Measurements from ENCODE around the gene PNMA8B.
"Not testable (repeated sequence)": the region's sequence is repeated elsewhere in the genome, so short reads cannot be mapped to it uniquely, and the experiment has no call there.

The PNMA8B gene

DNA sequence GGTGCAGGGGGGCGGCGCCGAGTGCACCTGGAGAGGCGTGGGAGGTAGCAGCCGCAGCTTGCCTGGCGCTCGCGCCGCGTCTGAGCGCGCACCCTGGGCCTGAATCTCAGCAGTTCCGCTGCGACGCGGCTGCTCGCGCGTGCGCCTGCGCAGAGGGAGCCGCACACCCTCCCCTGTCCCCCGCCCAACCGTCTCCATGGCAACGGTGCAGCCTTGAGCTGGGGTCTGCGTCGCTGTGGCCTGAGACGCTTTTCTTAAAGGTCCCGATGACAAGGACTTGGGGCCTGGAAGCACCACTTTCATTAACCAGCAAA is at the start of gene PNMA8B:
Gene PNMA8B, minus strand, starts transcription at position 82 of the 314 bp plus-strand sequence. CDS start 402 bp downstream, outside the sequence.
- no peak for DNase-seq (ENCODE audit: extremely low read depth in 1 of 2, low read depth in 1 of 2)

- no peak for DNase-seq (ENCODE audit: extremely low read depth in 1 of 2, low read depth in 1 of 2)
Observed at GRCh38 chr19:46544651-46545050, 49.0 kb upstream of the PNMA8B start.

GRCh38 chr19:46542428-46543230 is 47.0 kb upstream of the PNMA8B start:
- peak; percentile 47 to 72 for DNase-seq (ENCODE audit: extremely low read depth in 1 of 2, low read depth in 1 of 2)

GRCh38 chr19:46537136-46538097 is 41.8 kb upstream of the PNMA8B start:
- DNase-seq (ENCODE audit: extremely low read depth in 1 of 2, low read depth in 1 of 2) = peak; percentile 13 to 49

DNA sequence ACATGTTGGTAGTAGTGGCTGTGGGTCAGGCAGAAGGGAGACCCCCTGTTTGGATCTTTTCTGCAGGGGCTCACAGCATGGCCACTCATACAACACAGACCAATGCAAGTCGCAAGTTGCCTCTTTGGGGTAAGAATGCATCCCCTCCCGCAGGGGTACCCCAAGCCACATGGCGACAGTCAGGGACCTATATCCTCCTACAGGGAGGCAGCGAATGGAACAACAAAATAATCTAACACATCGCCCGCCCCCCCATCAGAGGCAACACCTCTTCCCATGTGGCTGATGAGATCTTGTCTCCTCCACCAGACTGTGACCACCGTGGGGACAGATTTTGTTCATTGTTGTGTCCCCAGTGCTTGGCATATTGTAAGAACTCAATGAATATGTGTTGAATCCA is 40.7 kb upstream of the PNMA8B start:
- no peak for DNase-seq (ENCODE audit: extremely low read depth in 1 of 2, low read depth in 1 of 2)

DNA sequence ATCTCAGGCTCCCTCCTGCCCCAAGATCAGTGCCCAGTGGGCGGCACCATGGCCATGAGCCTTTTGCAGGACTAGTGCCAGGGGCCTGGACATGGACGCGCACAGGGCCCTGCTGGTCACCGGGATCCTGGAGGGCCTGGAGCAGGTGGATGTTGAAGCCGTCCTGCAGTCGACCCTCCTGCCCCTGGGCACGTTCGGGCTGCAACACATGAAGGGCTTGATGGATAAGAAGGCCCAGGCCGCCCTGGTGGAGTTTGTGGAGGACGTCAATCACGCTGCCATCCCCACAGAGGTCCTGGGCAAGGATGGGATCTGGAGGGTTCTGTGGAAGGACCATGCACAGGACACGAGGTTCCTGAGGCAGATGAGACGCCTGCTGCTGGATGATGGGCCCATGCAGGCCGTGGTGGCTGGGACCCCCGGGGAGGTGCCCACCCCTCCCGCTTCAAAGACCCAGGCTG is 38.0 kb upstream of the PNMA8B start:
- DNase-seq (ENCODE audit: extremely low read depth in 1 of 2, low read depth in 1 of 2) = no peak

GRCh38 chr19:46533078-46533620 is 37.5 kb upstream of the PNMA8B start:
- DNase-seq (ENCODE audit: extremely low read depth in 1 of 2, low read depth in 1 of 2) = no peak

DNA sequence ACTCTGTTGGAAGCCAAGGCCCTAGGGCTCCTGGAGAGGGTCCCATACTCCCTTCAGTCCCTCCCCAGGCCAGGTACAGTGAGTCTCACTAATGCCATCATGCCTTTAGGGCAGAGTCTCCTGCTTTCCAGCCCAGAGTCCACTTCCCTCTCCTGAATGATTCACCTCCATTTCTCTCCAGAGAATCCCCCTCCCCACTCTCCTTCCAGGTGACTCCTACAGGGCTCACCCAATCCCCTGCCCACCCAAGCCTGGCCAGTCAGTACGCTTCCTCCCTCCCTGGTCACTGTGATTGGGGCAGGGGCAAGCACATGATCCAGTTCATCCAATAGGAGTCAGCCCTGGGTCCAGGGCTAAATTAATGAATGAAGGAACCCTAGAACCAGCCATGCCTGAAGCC is 35.0 kb upstream of the PNMA8B start:
- no peak for DNase-seq (ENCODE audit: extremely low read depth in 1 of 2, low read depth in 1 of 2)

DNA sequence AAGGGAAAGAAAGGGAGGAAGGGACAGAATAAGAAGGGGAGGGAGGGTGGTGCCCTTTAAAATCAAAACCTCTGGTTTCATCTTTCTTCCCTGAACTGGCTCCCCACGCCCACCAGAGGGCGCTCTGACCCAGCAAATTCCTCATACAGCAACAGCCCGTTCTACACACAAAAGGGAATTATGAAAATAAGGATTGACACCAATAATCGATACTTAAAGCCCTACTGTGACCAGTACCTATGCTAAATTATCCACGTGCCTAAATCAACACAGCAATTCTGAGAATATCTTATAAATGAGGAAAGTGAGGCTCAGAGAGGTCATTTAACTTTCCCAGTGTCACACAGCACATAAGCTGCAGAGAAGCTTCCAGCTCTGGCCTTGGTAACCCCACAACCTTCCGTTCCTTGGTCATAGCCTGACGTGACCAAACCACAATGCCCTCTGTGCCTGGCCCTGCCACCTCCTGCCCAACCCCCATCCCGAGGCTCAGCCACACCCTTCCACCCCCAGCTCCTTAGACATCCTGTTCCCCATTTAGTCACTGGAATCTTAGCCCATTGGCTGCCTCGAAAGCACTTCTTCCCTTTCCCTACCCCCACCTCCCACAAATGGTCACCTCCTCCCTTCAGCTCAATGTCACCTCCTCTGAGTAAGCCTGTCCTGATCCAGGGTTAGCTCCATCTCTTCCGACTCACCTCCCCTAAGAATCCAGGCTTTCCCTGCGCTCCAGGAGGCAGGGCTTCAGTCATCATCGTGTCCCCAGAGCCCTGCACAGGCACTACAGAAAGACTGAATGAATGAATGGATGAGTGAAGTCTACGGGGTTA is 34.2 kb upstream of the PNMA8B start:
- DNase-seq (ENCODE audit: extremely low read depth in 1 of 2, low read depth in 1 of 2) = peak; percentile 43 to 66

- no peak for DNase-seq (ENCODE audit: extremely low read depth in 1 of 2, low read depth in 1 of 2)
Observed at GRCh38 chr19:46528601-46529590, 33.2 kb upstream of the PNMA8B start.

- DNase-seq (ENCODE audit: extremely low read depth in 1 of 2, low read depth in 1 of 2) = not testable (repeated sequence)
Observed at GRCh38 chr19:46526801-46527200, 31.1 kb upstream of the PNMA8B start.

DNA sequence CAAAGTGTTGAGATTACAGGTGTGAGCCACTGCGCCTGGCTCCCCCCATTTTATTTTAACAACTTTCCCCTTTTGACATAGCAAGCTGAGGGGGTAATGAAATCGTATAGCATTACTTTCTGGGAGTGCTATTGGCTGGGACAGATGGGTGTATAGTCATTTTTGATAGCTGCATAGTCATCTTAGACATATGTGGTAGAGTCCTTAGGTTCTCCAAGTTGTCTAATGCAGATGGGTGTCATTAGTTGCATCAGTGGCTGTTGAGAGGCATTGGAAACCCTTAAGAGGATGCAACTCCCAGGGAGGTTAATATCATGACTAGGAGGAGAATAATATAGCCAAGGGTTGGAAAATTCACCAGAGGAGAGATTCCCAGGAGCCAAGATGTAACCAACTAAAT is 28.6 kb upstream of the PNMA8B start:
- DNase-seq (ENCODE audit: extremely low read depth in 1 of 2, low read depth in 1 of 2) = no peak

GRCh38 chr19:46522988-46523387 is 27.3 kb upstream of the PNMA8B start:
- not testable (repeated sequence) for DNase-seq (ENCODE audit: extremely low read depth in 1 of 2, low read depth in 1 of 2)

DNA sequence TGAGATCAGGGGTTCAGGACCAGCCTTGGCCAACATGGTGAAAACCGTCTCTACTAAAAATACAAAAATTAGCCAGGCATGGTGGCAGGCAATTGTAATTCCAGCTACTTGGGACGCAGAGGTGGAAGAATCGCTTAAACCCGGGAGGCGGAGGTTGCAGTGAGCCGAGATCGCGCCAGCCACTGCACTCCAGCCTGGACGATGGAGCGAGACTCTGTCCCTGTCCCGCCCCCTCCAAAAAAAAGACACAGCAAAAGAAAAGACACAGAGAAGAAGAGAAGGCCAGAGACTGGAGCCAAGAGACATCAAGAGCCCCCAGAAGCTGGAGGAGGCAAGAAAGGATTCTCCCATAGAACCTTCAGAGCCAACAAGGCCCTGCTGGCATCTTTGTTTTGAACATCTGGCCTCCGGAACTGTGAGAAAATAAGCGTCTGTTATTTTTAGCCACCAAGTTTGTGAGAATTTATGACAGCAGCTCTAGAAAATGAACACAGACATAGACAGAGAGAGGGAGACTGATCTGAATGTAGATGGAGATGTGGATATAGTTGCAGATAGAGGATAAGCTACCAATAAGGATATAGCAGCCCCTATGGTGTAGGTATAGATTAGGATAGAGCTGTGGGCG is 25.7 kb upstream of the PNMA8B start:
- no peak for DNase-seq (ENCODE audit: extremely low read depth in 1 of 2, low read depth in 1 of 2)

DNA sequence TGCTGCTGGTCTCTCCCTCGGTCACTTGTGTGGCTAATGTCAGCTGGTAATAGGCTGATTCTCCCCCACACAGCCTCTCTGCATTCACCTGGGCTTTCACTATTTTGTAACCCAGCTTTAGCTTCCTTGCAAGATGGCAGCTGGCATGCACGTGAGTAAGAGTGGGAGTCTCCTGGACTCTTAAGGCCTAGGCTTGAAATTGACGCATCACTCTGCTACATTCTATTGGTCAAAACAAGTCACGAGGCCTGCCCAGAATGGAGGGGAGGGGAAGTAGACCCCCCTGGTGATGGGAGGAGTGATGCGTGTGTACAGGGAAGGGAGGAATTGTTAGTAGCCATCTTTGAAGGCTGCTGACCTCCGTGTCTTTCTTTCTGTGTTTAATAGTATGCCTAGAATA is 24.9 kb upstream of the PNMA8B start:
- no peak for DNase-seq (ENCODE audit: extremely low read depth in 1 of 2, low read depth in 1 of 2)

DNA sequence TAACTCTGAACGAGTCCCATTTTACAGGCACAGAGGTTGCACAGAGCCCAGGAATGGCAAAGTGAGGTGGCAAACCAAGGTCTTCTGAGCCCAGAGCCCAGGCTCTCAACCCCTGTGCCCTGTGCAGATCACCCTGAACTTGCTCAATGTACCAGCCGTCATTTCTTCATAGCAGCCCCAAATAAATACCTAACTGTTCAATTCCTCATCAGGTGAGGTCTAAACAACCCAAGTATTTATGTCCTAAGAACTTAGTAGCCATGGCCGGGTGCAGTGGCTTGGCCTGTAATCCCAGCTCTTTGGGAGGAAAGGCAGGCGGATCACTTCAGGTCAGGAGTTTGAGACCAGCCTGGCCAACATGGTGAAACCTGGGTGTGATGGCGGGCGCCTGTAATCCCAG is 21.8 kb upstream of the PNMA8B start:
- no peak for DNase-seq (ENCODE audit: extremely low read depth in 1 of 2, low read depth in 1 of 2)

- DNase-seq (ENCODE audit: extremely low read depth in 1 of 2, low read depth in 1 of 2) = no peak
Observed at GRCh38 chr19:46515879-46516350, 20.2 kb upstream of the PNMA8B start.

- DNase-seq (ENCODE audit: extremely low read depth in 1 of 2, low read depth in 1 of 2) = no peak
Observed at GRCh38 chr19:46515290-46515609, 19.6 kb upstream of the PNMA8B start.

All from activated CD8-positive, alpha-beta memory T cell treated with anti-CD3 and anti-CD28 coated beads for 1 hour (primary cell).